Aorta (tissue), 5 donors: ENCODE measurements around the gene ALPP. TPM values are rescaled to one million over a fixed set of nuclear protein-coding genes. Genes with fewer than 3 reads are reported as not detected.
"Not testable (repeated sequence)": the region's sequence is repeated elsewhere in the genome, so short reads cannot be mapped to it uniquely, and the experiment has no call there.

Experiments
- ATAC-seq: fragments of 200-7000 bp; cut with Tn5 transposase; one replicate; pipeline ENCODE4 v1.9.1; 2022; ENCODE audit warnings: moderate library complexity; ENCODE audit not compliant: low FRiP score
- DNase-seq, 2 donors: peaks; one replicate each; pipeline ENCODE4 v3.0.0-alpha.2; 2020
- H3K27ac ChIP-seq, 2 donors: one replicate each; pipeline ENCODE4 v1.5.1; 2013; ENCODE audit warnings: low read length in 2 of 2, mild to moderate bottlenecking in 2 of 2, moderate library complexity in 2 of 2, control low read depth in 1 of 2, inconsistent platforms in 1 of 2, low read depth in 1 of 2
- H3K27me3 ChIP-seq, 2 donors: one replicate each; pipeline ENCODE4 v1.6.1; 2013; ENCODE audit warnings: control low read depth in 1 of 2, low read length in 1 of 2, mild to moderate bottlenecking in 1 of 2, moderate library complexity in 1 of 2; ENCODE audit not compliant: insufficient read depth in 2 of 2, control insufficient read depth in 1 of 2
- H3K36me3 ChIP-seq, 2 donors: one replicate each; pipeline ENCODE4 v1.6.1; 2013; ENCODE audit warnings: control low read depth in 1 of 2, low read length in 1 of 2, mild to moderate bottlenecking in 1 of 2; ENCODE audit not compliant: insufficient read depth in 2 of 2, control insufficient read depth in 1 of 2
- H3K4me1 ChIP-seq, 2 donors: one replicate each; pipeline ENCODE4 v1.6.1; 2013; ENCODE audit warnings: low read length in 2 of 2, control low read depth in 1 of 2, mild to moderate bottlenecking in 1 of 2, moderate library complexity in 1 of 2; ENCODE audit not compliant: insufficient read depth in 2 of 2, control insufficient read depth in 1 of 2
- H3K4me3 ChIP-seq, 2 donors: one replicate each; pipeline ENCODE4 v1.5.1; 2013; ENCODE audit warnings: low read length in 2 of 2, control low read depth in 1 of 2, mild to moderate bottlenecking in 1 of 2
- H3K9me3 ChIP-seq: one replicate; pipeline ENCODE4 v1.6.1; 2013; ENCODE audit warnings: mild to moderate bottlenecking, low read length; ENCODE audit not compliant: control insufficient read depth
- WGBS, 2 donors: extraction: QIAGEN DNeasy Blood & Tissue Kit; methylation state at CpG; one replicate each; pipeline ENCODE4 v1.1.7; 2013; 5-methylcytosine and 5-hydroxymethylcytosine counted together
- intact Hi-C, 2 donors: fragments of 100-400 bp; cut with DNase I; formaldehyde crosslinking; loops; one replicate each; pipeline versions ENCODE4 v1.14.2 to v1.15.0; 2022
- polyA plus RNA-seq, 2 donors: library from polyadenylated mRNA; stranded (reverse); fragments of 200-250 nt; gene quantifications; one replicate each; pipeline ENCODE4 v1.2.3, GENCODE V29; 2013
- total RNA-seq, 2 donors: library from RNA; stranded (reverse); fragmentation: NEBNext Ultra II Directional; extraction: Animal tissue kit (Norgen Biotek cat#: 25700); gene quantifications; one replicate each; pipeline ENCODE4 v1.2.1, GENCODE V29; 2021
- donor health status: healthy with polysubstance abuse.
- donor health status: Bipolar disorder and iron deficiency.
- donor health status: DM: no; HTN: no; CAD: no.
- donor health status: DM: no; HTN: no; CAD: no.
- donor health status: DM: yes; HTN: yes; CAD: no.

The ALPP gene
- total and polyA plus RNA-seq, 4 donors, result not detected

DNA sequence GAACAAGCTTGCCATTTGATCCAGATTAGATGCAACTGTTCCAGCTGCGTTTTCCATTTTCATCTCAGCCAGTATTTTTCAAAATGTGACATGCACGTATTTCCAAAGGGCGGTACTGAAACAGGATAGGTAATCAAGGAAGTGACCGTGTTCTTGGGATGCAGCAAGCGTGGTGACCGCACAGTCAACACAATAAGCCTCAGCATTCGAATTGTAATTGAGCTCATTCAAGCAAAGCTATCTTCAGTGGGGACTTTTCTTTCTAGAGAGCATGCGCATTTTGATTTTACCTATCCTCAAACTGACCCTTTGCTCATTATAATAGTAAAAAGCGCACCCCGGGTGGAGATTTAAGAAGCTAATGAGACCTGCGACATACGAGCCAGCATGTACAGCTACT, 3.4 kb upstream of the ALPP start:
- intact Hi-C loops, result no loop called here

DNA sequence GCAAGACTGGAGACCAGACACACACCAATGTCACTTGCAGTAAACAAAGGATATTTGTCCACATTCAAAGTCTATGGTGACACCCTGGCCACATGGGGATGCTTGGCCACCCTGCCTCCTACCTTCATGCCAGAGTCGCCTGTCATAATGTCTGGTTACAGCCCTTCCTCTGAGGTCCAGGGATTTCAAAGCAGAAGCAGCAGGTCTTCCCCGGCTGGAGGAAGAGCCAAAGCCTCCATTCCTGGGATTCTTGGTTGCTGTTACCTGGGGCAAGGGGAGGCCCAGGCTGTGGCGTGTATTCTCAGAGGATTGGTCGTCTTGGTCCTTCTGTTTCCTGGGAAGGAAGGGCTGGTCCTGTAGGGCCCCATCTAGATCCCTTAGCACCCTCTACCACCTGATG, 2.3 kb upstream of the ALPP start:
- Histone ChIP-seq H3K27ac (no peak overlapping the region), H3K9me3 (no peaks in the 10 kb centered on the region), H3K27me3 (no peaks in the 10 kb centered on the region), H3K36me3 (no peaks in the 10 kb centered on the region), H3K4me3 (no peak overlapping the region), H3K4me1 (no peaks in the 10 kb centered on the region)
- WGBS, 2 donors, result 75 to 77% methylated on average over 4 of the region's 4 CpGs
- intact Hi-C loops, result no loop called here
- no peak for ATAC-seq
- DNase-seq, result peak; percentile 4 to 38

More for the DNA sequence above, 3.4 kb upstream of the ALPP start:
- DNase-seq, result peak in 1 of 2 donors; percentile 3
- H3K4me3 ChIP-seq, result no peak overlapping the region
- no peak for ATAC-seq
- H3K27me3 ChIP-seq, result no peaks in the 10 kb centered on the region
- no peaks in the 10 kb centered on the region for H3K4me1 ChIP-seq
- no peaks in the 10 kb centered on the region for H3K9me3 ChIP-seq
- WGBS, 2 donors, result 58 to 62% methylated on average over 12 of the region's 12 CpGs
- no peaks in the 10 kb centered on the region for H3K36me3 ChIP-seq
- H3K27ac ChIP-seq, result no peak overlapping the region

DNA sequence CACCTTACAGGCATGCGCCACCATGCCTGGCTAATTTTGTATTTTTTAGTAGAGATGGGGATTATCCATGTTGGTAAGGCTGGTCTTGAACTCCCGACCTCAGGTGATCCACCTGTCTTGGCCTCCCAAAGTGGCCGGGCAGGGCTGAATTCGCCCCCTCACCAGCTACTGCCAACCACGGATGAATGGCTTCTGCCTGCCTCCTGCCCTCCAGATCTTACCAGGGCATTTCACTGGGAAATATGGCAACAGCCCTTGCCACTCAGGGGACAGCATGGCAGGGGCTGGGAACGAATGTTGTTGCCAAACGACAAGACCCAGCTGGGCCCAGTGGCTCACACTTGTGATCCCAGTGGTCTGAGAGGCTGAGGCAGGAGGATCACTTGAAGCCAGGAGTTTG, 1.8 kb upstream of the ALPP start:
- no peaks in the 10 kb centered on the region for H3K4me1 ChIP-seq
- no peak overlapping the region for H3K27ac ChIP-seq
- 85 to 88% methylated on average over 7 of the region's 7 CpGs for WGBS, 2 donors
- no peaks in the 10 kb centered on the region for H3K9me3 ChIP-seq
- DNase-seq (peak; percentile 24 to 40), ATAC-seq (no peak)
- intact Hi-C loops, result no loop called here
- no peaks in the 10 kb centered on the region for H3K27me3 ChIP-seq
- H3K4me3 ChIP-seq, result no peak overlapping the region
- no peaks in the 10 kb centered on the region for H3K36me3 ChIP-seq

DNA sequence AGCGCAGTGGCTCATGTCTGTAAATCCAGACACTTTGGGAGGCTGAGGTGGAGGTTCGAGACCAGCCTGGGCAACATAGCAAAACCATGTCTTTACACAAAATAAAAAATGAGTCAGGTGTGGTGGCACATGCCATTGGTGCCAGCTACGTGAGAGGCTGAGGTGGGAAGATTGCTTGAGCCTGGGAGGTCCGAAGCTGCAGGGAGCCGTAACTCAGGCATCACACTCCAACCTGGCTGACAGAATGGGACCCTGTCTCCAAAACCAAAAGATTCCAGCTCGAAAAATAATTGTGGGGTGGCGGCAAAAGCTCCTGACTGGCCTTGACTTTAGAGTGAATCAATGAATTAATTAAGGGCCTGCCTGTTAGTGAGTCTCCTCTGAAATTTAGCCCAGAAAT, 1.2 kb upstream of the ALPP start:
- Histone ChIP-seq H3K4me1 (no peaks in the 10 kb centered on the region), H3K27me3 (no peaks in the 10 kb centered on the region), H3K27ac (no peak overlapping the region), H3K4me3 (no peak overlapping the region), H3K36me3 (no peaks in the 10 kb centered on the region), H3K9me3 (no peaks in the 10 kb centered on the region)
- intact Hi-C loops, result no loop called here
- WGBS, 2 donors, result 87% methylated on average over 7 of the region's 7 CpGs
- no peak for ATAC-seq
- DNase-seq, result peak in 1 of 2 donors; percentile 6

DNA sequence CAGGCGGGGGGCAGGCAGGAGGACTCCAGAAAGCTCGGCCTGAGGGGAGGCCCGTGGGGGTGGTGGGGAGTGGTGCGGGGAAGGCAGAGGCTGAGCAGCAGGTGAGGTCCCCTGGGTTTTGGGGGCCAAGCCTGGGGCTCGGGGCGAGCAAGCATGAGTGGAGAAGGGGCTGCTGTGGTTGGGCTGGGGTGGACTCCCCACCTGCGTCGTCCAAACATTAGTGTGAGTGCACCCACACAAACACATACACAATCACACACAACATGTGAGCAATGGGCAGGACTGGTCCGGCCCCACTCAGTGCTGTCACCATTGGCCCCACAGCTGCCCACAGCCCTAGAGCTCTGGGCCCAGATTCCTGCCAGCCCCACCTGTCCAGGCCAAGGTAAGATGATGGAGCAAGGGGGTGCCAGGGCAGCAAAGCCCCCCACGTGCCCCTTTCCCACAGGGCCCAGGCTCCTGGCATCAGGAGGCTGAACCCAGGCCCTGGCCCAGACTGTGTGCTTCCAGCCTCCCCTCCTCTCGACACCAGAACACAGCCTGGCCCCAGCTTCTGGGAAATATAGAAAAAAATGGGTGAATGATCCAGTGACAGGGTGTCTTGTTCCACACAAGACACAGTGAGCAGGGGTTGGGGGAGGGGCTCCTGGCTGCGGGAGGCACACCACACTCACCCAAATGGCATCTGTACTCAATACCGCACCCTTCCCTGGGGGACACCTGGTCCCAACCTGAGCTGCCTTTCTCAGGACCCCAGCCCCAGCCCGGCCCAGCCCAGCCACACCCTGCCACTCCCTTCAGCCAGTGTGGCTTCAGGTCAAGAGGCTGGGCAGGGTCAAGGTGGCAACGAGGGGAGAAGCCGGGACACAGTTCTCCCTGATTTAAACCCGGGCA, 463 bp upstream of the ALPP start:
- no peak overlapping the region for H3K4me3 ChIP-seq
- no peaks in the 10 kb centered on the region for H3K36me3 ChIP-seq
- H3K27me3 ChIP-seq, result no peaks in the 10 kb centered on the region
- ATAC-seq, result no peak
- peak; percentile 27 to 48 for DNase-seq
- intact Hi-C loops, result no loop called here
- H3K27ac ChIP-seq, result no peak overlapping the region
- WGBS, 2 donors, result 74 to 81% methylated on average over 16 to 17 of the region's 17 CpGs
- H3K9me3 ChIP-seq, result no peaks in the 10 kb centered on the region
- no peaks in the 10 kb centered on the region for H3K4me1 ChIP-seq

DNA sequence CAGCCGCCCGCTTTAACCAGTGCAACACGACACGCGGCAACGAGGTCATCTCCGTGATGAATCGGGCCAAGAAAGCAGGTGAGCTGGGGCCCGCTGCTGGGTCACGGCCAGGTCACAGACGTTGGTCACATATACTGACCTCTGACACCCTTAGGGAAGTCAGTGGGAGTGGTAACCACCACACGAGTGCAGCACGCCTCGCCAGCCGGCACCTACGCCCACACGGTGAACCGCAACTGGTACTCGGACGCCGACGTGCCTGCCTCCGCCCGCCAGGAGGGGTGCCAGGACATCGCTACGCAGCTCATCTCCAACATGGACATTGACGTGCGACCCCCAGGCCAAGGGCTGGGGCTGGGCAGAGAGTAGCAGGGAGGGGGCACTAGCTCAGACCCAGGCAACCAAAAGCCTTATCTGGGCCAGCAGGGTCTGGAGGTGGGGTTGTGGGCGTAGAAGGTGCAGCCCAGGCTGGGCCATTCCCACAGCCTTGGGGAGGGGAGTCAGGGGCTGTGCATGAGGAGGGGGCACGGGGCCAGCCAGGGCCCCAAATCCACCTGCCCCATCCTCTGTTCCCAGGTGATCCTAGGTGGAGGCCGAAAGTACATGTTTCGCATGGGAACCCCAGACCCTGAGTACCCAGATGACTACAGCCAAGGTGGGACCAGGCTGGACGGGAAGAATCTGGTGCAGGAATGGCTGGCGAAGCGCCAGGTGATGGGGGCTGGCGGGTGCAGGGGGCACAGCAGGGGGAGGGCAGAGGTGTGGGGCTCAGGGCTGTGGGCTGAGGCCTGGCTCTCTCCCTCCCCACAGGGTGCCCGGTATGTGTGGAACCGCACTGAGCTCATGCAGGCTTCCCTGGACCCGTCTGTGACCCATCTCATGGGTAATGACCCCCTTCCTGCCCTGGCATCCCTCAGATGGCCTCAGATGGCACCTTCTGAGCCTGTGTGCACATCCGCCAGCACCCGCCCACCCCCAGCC, 1.3 kb downstream of the ALPP start:
- DNase-seq, result peak in 1 of 2 donors; percentile 80
- H3K27ac ChIP-seq, H3K4me1 ChIP-seq, H3K36me3 ChIP-seq, H3K4me3 ChIP-seq, H3K9me3 ChIP-seq, ATAC-seq, intact Hi-C loops, H3K27me3 ChIP-seq: not testable (repeated sequence)
- WGBS, 2 donors, result 86 to 90% methylated on average over 34 to 41 of the region's 41 CpGs

DNA sequence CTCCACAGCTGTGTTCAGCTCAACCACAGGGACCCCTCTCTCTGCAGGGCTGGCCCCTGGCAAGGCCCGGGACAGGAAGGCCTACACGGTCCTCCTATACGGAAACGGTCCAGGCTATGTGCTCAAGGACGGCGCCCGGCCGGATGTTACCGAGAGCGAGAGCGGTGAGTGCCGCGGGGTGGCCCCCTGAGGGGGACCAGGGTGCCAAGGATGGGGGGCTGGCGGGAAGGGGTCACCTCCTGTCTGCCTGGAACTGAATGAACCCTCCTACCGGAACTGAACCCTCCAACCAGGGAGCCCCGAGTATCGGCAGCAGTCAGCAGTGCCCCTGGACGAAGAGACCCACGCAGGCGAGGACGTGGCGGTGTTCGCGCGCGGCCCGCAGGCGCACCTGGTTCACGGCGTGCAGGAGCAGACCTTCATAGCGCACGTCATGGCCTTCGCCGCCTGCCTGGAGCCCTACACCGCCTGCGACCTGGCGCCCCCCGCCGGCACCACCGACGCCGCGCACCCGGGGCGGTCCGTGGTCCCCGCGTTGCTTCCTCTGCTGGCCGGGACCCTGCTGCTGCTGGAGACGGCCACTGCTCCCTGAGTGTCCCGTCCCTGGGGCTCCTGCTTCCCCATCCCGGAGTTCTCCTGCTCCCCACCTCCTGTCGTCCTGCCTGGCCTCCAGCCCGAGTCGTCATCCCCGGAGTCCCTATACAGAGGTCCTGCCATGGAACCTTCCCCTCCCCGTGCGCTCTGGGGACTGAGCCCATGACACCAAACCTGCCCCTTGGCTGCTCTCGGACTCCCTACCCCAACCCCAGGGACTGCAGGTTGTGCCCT, 2.9 kb downstream of the ALPP start:
- 26 to 36% methylated on average over 30 to 59 of the region's 59 CpGs for WGBS, 2 donors
- intact Hi-C loops, ATAC-seq, H3K4me1 ChIP-seq, H3K27me3 ChIP-seq, H3K9me3 ChIP-seq, H3K36me3 ChIP-seq, H3K27ac ChIP-seq, H3K4me3 ChIP-seq: not testable (repeated sequence)
- peak in 1 of 2 donors; percentile 30 for DNase-seq
